PFSK-1 (cell line): ENCODE data around the gene TNFRSF4.

Experiments
- FOXP2 ChIP-seq: optimal IDR thresholded peaks from 2 replicates; pipeline ENCODE3; 2011; ENCODE audit warnings: borderline replicate concordance, control low read depth, inconsistent platforms; ENCODE audit not compliant: insufficient read depth; ENCODE audit errors: extremely low read length, extremely low read depth
- POLR2AphosphoS5 ChIP-seq: IDR thresholded peaks from 2 replicates; pipeline ENCODE4 v1.6.1; 2012; ENCODE audit warnings: low read depth, mild to moderate bottlenecking, control low read depth, low read length, moderate library complexity
- REST ChIP-seq, 2 experiments: IDR thresholded peaks; 2 replicates each; pipeline versions ENCODE4 v1.6.1 to v1.8.0; 2011 to 2012; ENCODE audit warnings: low read depth in 2 of 2, low read length in 2 of 2, control low read depth in 1 of 2, inconsistent platforms in 1 of 2, mild to moderate bottlenecking in 1 of 2, moderate library complexity in 1 of 2; ENCODE audit not compliant: insufficient read depth in 1 of 2
- SIN3A ChIP-seq: IDR thresholded peaks from 2 replicates; pipeline ENCODE4 v1.6.1; 2012; ENCODE audit warnings: mild to moderate bottlenecking, low read length, moderate library complexity, borderline replicate concordance; ENCODE audit not compliant: insufficient read depth
- TAF1 ChIP-seq: IDR thresholded peaks from 2 replicates; pipeline ENCODE4 v1.6.1; 2012; ENCODE audit warnings: low read length, control low read depth, borderline replicate concordance; ENCODE audit not compliant: insufficient read depth

- TF ChIP-seq REST (IDR thresholded peaks at IDR 0.05; ENCODE audit: insufficient read depth in 1 of 2, low read depth in 2 of 2, low read length in 2 of 2), result no peak
- no peak for TF ChIP-seq POLR2AphosphoS5
- TF ChIP-seq TAF1, result no peak
- TF ChIP-seq SIN3A, result no peak
- no peak for TF ChIP-seq FOXP2
Observed at GRCh38 chr1:1179346-1179982, 34.5 kb downstream of the TNFRSF4 start.
